Measurements from ENCODE around the gene CEMIP.

DNA sequence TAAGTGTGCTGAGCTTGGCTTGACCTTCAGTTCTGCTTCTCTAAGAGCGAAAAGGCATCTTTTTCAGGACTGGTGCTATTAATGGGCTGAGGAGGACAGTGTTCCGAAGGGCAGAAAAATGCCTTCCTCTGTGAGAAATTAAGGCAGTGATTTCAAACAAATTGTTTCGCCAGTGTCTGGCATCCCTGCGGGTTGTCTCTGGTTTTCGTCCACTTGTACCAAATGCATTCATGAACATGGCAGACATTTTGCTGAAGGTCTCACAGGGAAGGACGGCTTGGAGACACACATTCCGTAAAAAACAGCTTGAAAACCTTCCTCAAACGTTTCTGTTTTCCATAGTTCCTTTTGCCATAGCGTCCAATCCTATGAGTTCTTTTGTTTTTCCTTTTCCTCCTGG, 57.1 kb downstream of the CEMIP start:
- TF ChIP-seq POLR2A (IDR thresholded peaks at IDR 0.05): no peak
- TF ChIP-seq, protein P1, sequence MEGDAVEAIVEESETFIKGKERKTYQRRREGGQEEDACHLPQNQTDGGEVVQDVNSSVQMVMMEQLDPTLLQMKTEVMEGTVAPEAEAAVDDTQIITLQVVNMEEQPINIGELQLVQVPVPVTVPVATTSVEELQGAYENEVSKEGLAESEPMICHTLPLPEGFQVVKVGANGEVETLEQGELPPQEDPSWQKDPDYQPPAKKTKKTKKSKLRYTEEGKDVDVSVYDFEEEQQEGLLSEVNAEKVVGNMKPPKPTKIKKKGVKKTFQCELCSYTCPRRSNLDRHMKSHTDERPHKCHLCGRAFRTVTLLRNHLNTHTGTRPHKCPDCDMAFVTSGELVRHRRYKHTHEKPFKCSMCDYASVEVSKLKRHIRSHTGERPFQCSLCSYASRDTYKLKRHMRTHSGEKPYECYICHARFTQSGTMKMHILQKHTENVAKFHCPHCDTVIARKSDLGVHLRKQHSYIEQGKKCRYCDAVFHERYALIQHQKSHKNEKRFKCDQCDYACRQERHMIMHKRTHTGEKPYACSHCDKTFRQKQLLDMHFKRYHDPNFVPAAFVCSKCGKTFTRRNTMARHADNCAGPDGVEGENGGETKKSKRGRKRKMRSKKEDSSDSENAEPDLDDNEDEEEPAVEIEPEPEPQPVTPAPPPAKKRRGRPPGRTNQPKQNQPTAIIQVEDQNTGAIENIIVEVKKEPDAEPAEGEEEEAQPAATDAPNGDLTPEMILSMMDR (IDR thresholded peaks at IDR 0.05): no peak

Measured in adrenal gland (tissue), 5 donors.